ENCODE data around the gene PPP2R2C. TPM values are rescaled to one million over a fixed set of nuclear protein-coding genes. Genes with fewer than 3 reads are reported as not detected.

PPP2R2C gene
- total RNA-seq, 2 donors from 2014 or later: 0.66 to 0.78 TPM

DNA sequence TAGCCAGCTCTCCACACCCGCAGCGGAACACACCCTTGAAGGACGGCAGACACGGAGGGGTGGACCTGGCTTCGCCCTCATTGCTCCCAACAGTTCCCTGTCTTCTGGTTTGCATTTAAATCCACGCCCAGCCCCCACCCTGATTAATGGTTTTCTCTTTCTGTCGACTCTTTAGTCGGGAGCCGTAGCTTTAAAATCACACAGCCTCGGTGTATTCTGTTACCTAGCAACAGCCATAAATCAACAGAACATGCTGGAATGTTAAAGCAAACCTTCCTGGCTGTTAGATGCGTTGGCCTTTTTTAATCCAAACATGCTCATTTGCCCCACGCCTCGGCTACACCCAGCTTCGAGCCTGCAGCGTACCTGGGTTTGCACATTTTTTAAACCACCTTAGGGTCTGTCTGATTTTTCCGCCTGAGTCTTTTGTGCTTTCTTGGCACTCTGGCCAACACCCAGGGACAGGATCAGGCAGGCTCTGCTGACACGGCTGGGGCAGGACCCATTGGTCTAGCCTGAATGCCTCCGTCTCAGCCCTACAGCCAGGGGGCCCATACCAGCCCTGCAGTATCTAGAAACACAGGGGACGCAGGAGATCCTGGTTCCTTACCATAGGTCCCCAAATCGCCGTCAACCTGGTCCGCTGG, 21.4 kb upstream of the PPP2R2C start:
- intact Hi-C loops (cut with DNase I): no loop called here
- no peak overlapping the region for H3K4me3 ChIP-seq
- no peaks in the 10 kb centered on the region for H3K36me3 ChIP-seq (replicated peaks in 1 of 2; ENCODE audit: insufficient read depth in 1 of 2, low read depth in 2 of 2)
- peak in 3 of 4 donors; percentile 19 to 20 (median 19) for DNase-seq
- TF ChIP-seq POLR2A (IDR thresholded peaks at IDR 0.05): no peak
- TF ChIP-seq, protein P1, sequence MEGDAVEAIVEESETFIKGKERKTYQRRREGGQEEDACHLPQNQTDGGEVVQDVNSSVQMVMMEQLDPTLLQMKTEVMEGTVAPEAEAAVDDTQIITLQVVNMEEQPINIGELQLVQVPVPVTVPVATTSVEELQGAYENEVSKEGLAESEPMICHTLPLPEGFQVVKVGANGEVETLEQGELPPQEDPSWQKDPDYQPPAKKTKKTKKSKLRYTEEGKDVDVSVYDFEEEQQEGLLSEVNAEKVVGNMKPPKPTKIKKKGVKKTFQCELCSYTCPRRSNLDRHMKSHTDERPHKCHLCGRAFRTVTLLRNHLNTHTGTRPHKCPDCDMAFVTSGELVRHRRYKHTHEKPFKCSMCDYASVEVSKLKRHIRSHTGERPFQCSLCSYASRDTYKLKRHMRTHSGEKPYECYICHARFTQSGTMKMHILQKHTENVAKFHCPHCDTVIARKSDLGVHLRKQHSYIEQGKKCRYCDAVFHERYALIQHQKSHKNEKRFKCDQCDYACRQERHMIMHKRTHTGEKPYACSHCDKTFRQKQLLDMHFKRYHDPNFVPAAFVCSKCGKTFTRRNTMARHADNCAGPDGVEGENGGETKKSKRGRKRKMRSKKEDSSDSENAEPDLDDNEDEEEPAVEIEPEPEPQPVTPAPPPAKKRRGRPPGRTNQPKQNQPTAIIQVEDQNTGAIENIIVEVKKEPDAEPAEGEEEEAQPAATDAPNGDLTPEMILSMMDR (IDR thresholded peaks at IDR 0.05): no peak
- peaks cover 10% of the 10 kb centered on the region for H3K4me1 ChIP-seq
- peak; percentile 67 for ATAC-seq
- no peaks in the 10 kb centered on the region for H3K9me3 ChIP-seq
- no peaks in the 10 kb centered on the region for H3K27me3 ChIP-seq
- H3K27ac ChIP-seq: no peak overlapping the region
- 20 to 21% methylated on average over 22 of the region's 22 CpGs for WGBS, 2 donors

DNA sequence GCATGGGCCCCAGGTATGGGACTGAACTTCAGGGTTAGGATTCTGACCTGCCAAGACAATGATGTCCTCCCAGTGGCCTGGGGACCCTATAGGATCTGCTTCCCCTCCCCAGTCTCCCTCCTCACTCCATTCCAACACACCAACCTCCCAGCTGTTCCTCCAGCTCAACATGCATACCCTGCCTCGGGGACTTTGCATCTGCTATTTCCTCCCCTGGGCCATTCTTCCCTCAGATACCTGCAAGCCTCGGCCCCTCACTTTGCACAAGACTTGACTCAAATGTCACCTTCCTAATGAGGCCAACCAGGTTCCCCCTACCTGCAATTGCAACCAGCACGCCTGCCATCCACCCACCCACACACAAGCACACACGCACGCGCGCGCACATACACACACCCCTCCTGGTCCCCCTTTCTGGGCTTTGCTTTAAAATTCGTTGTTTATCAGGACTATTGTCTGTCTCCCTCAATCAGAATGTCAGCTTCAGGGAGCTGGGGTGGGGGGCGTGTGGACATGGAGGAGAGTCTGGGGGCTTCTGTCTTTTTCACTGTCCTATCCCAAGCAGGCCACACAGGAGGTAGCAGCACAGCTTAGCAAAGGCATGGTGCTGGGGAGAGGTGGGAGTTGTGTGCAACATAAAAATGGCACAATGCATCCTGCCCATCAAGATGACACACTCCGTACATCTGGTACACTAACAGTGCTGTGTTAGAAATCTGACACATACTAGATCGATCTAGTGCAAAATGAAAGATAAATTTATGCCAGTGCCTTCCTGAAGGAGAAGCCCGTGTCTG, 20.6 kb upstream of the PPP2R2C start:
- Histone ChIP-seq H3K36me3 (replicated peaks in 1 of 2; ENCODE audit: insufficient read depth in 1 of 2, low read depth in 2 of 2) (no peaks in the 10 kb centered on the region), H3K9me3 (no peaks in the 10 kb centered on the region), H3K4me3 (no peak overlapping the region), H3K27ac (no peak overlapping the region), H3K27me3 (no peaks in the 10 kb centered on the region), H3K4me1 (peaks cover 10% of the 10 kb centered on the region)
- ATAC-seq (peak; percentile 21), DNase-seq (no peak)
- WGBS, 2 donors: 49 to 51% methylated on average over 13 of the region's 13 CpGs
- TF ChIP-seq, protein P1 (IDR thresholded peaks at IDR 0.05): no peak
- TF ChIP-seq POLR2A (IDR thresholded peaks at IDR 0.05): no peak
- intact Hi-C loops (cut with DNase I): no loop called here

DNA sequence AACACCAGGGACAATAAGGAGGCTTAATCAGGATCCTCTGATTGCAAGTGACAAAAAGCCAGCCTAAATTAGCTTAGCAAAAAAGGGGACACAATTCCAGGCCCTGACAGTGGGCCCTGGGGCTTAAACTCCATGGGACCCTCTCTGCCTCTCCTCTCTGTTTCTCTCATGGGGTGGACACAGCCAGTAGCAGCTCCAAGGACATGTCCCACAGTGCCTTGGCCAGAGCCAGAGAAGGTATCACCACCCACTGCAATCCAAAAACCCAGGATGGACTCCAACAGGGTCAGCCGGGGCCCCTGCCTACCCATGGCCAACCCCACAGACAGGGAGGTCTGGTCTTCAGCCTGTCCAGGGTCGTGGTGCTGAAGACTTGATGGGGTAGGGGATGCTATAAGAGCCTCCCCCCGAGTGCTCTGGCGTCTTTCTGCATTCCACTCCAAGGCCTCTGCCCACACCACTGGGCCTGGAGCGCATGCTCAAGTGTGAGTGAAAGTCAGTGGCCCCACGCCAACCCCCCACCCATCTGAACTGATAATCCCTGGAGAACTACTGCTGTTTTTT, 19.7 kb upstream of the PPP2R2C start:
- 84 to 92% methylated on average over 5 to 6 of the region's 6 CpGs for WGBS, 2 donors
- no peak overlapping the region for H3K4me3 ChIP-seq
- TF ChIP-seq POLR2A (IDR thresholded peaks at IDR 0.05): no peak
- TF ChIP-seq, protein P1 (IDR thresholded peaks at IDR 0.05): no peak
- intact Hi-C loops (cut with DNase I): no loop called here
- no peaks in the 10 kb centered on the region for H3K9me3 ChIP-seq
- ATAC-seq (no peak), DNase-seq (no peak)
- H3K4me1 ChIP-seq: peaks cover 10% of the 10 kb centered on the region
- H3K36me3 ChIP-seq (replicated peaks in 1 of 2; ENCODE audit: insufficient read depth in 1 of 2, low read depth in 2 of 2): no peaks in the 10 kb centered on the region
- no peaks in the 10 kb centered on the region for H3K27me3 ChIP-seq
- H3K27ac ChIP-seq: no peak overlapping the region

DNA sequence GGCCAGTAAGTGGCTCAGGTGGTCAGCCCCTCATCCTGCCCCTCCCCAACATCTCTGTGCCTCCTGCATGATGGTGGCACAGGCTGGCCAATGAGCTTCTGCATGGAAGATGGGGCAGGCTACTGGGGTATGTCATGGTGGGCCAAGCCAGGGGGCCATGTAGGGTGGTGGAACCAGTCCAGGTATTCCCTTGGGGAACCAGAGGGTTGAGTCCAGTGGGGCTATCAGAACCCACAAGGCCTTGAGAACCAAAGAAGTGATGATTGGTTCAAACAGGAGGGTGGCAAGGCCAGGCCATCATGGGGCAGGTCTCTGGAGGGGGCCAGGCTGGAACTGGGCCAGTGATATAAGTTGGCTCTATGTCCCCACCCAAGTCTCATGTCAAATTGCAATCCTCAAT, 18.8 kb upstream of the PPP2R2C start:
- intact Hi-C loops (cut with DNase I): no loop called here
- DNase-seq (no peak), ATAC-seq (no peak)
- Histone ChIP-seq H3K36me3 (replicated peaks in 1 of 2; ENCODE audit: insufficient read depth in 1 of 2, low read depth in 2 of 2) (no peaks in the 10 kb centered on the region), H3K4me3 (no peak overlapping the region), H3K9me3 (peaks cover 0 to 5% (median 0%) of the 10 kb centered on the region in 3 donors), H3K27me3 (no peaks in the 10 kb centered on the region), H3K27ac (no peak overlapping the region), H3K4me1 (peaks cover 10% of the 10 kb centered on the region)
- TF ChIP-seq, protein P1 (IDR thresholded peaks at IDR 0.05): no peak
- no peak for TF ChIP-seq POLR2A (IDR thresholded peaks at IDR 0.05)

Data from body of pancreas (tissue), 4 donors.